ENCODE data around the gene KRTAP10-3. TPM values are rescaled to one million over a fixed set of nuclear protein-coding genes. Genes with fewer than 3 reads are reported as not detected.

KRTAP10-3 gene
- total RNA-seq, 1 experiment from 2014 or later, result not detected

DNA sequence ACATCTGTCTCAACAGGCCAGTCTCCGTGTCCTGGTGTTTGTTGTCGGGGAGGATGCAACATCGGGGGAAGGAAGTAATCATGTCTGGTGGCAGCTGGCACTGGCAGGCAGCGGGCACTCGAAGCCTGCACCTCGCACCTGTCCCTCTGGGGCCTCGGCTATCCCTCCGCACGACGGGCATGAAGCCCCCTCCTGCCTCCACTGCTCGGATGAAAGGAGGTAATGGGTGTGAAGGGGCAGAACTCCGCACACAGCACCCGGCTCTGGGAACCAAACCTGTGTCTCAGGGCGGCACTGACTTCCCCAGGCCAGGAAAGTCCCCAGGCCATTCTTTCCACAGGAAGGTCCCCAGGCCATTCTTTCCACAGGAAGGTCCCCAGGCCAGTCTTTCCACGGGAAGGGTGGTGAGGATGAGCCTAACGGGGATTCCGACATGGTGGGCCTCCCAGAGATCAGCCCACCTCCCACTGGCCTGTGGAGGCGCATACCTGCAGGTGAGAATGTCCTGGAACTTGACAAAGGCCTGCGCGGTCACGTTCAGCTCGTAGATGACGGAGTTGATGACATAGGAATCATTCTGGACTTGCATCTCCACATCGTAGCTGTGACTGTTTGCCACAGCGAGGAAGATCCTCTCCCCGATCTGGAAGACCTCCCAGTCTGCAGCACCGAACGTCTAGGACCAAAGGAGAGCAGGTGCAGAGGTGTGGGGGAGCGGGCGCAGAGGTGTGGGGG lies 49.7 kb downstream of the KRTAP10-3 start:
- H3K36me3 Mint-ChIP-seq (ENCODE audit: insufficient read depth, unreplicated experiment), result no peaks in the 10 kb centered on the region
- no peak overlapping the region for H3K4me3 Mint-ChIP-seq (ENCODE audit: low read depth, unreplicated experiment)
- H3K27ac Mint-ChIP-seq (ENCODE audit: unreplicated experiment), result no peak overlapping the region

DNA sequence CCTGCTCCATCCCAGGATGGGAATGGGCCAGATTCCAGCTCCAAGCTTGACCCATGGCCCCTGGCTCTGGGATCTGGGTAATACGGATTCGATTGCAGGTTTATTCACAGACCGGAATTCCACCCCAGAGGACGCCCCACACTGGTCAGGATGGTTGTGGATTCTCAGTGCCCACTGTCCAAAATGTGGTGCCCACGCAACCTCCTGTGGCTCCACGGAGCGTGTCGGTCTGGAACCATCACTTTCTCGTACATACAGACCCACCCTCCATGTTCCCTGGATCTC lies 50.2 kb downstream of the KRTAP10-3 start:
- BruUV-seq (replicated peaks), result no TSS peak
- intact Hi-C loops (cut with micrococcal nuclease; ENCODE audit: unreplicated experiment), result no loop called here
- Mint-ChIP-seq H3K9me3 (ENCODE audit: low read depth, unreplicated experiment) (no peaks in the 10 kb centered on the region), H3K4me1 (ENCODE audit: low read depth, unreplicated experiment) (no peaks in the 10 kb centered on the region), H3K27me3 (ENCODE audit: unreplicated experiment) (peaks cover 35% of the 10 kb centered on the region), H3K36me3 (ENCODE audit: insufficient read depth, unreplicated experiment) (no peaks in the 10 kb centered on the region), H3K4me3 (ENCODE audit: low read depth, unreplicated experiment) (no peak overlapping the region), H3K27ac (ENCODE audit: unreplicated experiment) (no peak overlapping the region)
- CTCF ChIA-PET, result no interaction called here
- TF ChIP-seq, protein P1, sequence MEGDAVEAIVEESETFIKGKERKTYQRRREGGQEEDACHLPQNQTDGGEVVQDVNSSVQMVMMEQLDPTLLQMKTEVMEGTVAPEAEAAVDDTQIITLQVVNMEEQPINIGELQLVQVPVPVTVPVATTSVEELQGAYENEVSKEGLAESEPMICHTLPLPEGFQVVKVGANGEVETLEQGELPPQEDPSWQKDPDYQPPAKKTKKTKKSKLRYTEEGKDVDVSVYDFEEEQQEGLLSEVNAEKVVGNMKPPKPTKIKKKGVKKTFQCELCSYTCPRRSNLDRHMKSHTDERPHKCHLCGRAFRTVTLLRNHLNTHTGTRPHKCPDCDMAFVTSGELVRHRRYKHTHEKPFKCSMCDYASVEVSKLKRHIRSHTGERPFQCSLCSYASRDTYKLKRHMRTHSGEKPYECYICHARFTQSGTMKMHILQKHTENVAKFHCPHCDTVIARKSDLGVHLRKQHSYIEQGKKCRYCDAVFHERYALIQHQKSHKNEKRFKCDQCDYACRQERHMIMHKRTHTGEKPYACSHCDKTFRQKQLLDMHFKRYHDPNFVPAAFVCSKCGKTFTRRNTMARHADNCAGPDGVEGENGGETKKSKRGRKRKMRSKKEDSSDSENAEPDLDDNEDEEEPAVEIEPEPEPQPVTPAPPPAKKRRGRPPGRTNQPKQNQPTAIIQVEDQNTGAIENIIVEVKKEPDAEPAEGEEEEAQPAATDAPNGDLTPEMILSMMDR (IDR thresholded peaks at IDR 0.05; ENCODE audit: unreplicated experiment), result no peak
- DNase-seq, result no peak

More for the DNA sequence above, 49.7 kb downstream of the KRTAP10-3 start:
- Mint-ChIP-seq H3K4me1 (ENCODE audit: low read depth, unreplicated experiment) (no peaks in the 10 kb centered on the region), H3K27me3 (ENCODE audit: unreplicated experiment) (peaks cover 35% of the 10 kb centered on the region), H3K9me3 (ENCODE audit: low read depth, unreplicated experiment) (no peaks in the 10 kb centered on the region)
- TF ChIP-seq, protein P1 (IDR thresholded peaks at IDR 0.05; ENCODE audit: unreplicated experiment), result no peak
- intact Hi-C loops (cut with micrococcal nuclease; ENCODE audit: unreplicated experiment), result no loop called here
- CTCF ChIA-PET, result interaction anchor here (0.6 to 2.5 kb wide), 3 partner anchors 234 to 418 kb away, joined by 5 to 28 read pairs (median 8); no protein-coding TSS in a partner anchor
- DNase-seq, result no peak
- no TSS peak for BruUV-seq (replicated peaks)

Other genes starting within 250 kb of the KRTAP10-3 start
- gene CFAP410, start 219.4 kb downstream of the KRTAP10-3 start, total RNA-seq (2022), result 7.5 and 8.6 TPM in 2 replicates
- gene TRPM2, start 205.2 kb downstream of the KRTAP10-3 start, total RNA-seq (2022), result not detected in 2 replicates
- gene LRRC3, start 103.3 kb downstream of the KRTAP10-3 start, total RNA-seq (2022), result 0.40 and 0.61 TPM in 2 replicates
- gene KRTAP10-1, start 18.6 kb downstream of the KRTAP10-3 start, total RNA-seq (2022), result not detected in 2 replicates
- gene KRTAP10-2, start 7.3 kb downstream of the KRTAP10-3 start, total RNA-seq (2022), result not detected in 2 replicates
- not detected in 2 replicates for gene KRTAP10-4, start 14.9 kb upstream of the KRTAP10-3 start, total RNA-seq (2022)
- gene KRTAP10-5, start 21.8 kb upstream of the KRTAP10-3 start, total RNA-seq (2022), result not detected in 2 replicates
- gene KRTAP10-6, start 33.7 kb upstream of the KRTAP10-3 start, total RNA-seq (2022), result not detected in 2 replicates
- not detected in 2 replicates for gene KRTAP10-7, start 41.8 kb upstream of the KRTAP10-3 start, total RNA-seq (2022)
- not detected in 2 replicates for gene KRTAP10-8, start 53.3 kb upstream of the KRTAP10-3 start, total RNA-seq (2022)
- gene KRTAP10-9, start 68.3 kb upstream of the KRTAP10-3 start, total RNA-seq (2022), result not detected in 2 replicates
- gene KRTAP10-10, start 78.6 kb upstream of the KRTAP10-3 start, total RNA-seq (2022), result not detected in 2 replicates
- gene KRTAP10-11, start 87.6 kb upstream of the KRTAP10-3 start, total RNA-seq (2022), result not detected in 2 replicates
- gene KRTAP12-4, start 95.9 kb upstream of the KRTAP10-3 start, total RNA-seq (2022), result not detected in 2 replicates
- gene KRTAP12-3, start 99.1 kb upstream of the KRTAP10-3 start, total RNA-seq (2022), result not detected in 2 replicates
- not detected in 2 replicates for gene KRTAP12-2, start 108.1 kb upstream of the KRTAP10-3 start, total RNA-seq (2022)
- gene KRTAP12-1, start 123.4 kb upstream of the KRTAP10-3 start, total RNA-seq (2022), result not detected in 2 replicates
- gene KRTAP10-12, start 138.4 kb upstream of the KRTAP10-3 start, total RNA-seq (2022), result not detected in 2 replicates
- gene TSPEAR, start 152.8 kb upstream of the KRTAP10-3 start, total RNA-seq (2022), result not detected in 2 replicates
- 61.7 and 70.8 TPM in 2 replicates for gene UBE2G2, start 243.0 kb upstream of the KRTAP10-3 start, total RNA-seq (2022)

All from Calu3 (cell line).